BE2C (cell line): Measurements from ENCODE around the gene NRP1.

Experiments
- DNase-seq: peaks from one replicate; pipeline ENCODE4 v3.0.0-alpha.2; 2020
- H3K27me3 ChIP-seq: fragments of 250-450 bp; sonication (Bioruptor Pico); 2 replicates; pipeline ENCODE4 v1.5.1; 2020; ENCODE audit warnings: mild to moderate bottlenecking
- H3K36me3 ChIP-seq: fragments of 250-450 bp; sonication (Bioruptor Pico); 2 replicates; pipeline ENCODE4 v1.5.1; 2020; ENCODE audit warnings: mild to moderate bottlenecking
- H3K4me1 ChIP-seq: fragments of 250-450 bp; sonication (Bioruptor Pico); 2 replicates; pipeline ENCODE4 v1.5.1; 2020
- H3K4me3 ChIP-seq: 2 replicates; pipeline ENCODE4 v1.5.1; 2011; ENCODE audit warnings: low read depth, low read length
- H3K9me3 ChIP-seq: fragments of 250-450 bp; sonication (Bioruptor Pico); 2 replicates; pipeline ENCODE4 v1.5.1; 2020
- TF ChIP-seq, protein P1 (sequence below): IDR thresholded peaks from 2 replicates; pipeline ENCODE4 v1.5.1; 2012; ENCODE audit warnings: mild to moderate bottlenecking, low read depth, low read length

The NRP1 gene

GRCh38 chr10:33335801-33336581, 1.5 kb upstream of the NRP1 start:
- H3K27me3 ChIP-seq = no peaks in the 10 kb centered on the region
- H3K36me3 ChIP-seq = no peaks in the 10 kb centered on the region
- peak overlapping the region; percentile 90 for H3K4me3 ChIP-seq
- peak; percentile 50 for DNase-seq
- TF ChIP-seq, protein P1, sequence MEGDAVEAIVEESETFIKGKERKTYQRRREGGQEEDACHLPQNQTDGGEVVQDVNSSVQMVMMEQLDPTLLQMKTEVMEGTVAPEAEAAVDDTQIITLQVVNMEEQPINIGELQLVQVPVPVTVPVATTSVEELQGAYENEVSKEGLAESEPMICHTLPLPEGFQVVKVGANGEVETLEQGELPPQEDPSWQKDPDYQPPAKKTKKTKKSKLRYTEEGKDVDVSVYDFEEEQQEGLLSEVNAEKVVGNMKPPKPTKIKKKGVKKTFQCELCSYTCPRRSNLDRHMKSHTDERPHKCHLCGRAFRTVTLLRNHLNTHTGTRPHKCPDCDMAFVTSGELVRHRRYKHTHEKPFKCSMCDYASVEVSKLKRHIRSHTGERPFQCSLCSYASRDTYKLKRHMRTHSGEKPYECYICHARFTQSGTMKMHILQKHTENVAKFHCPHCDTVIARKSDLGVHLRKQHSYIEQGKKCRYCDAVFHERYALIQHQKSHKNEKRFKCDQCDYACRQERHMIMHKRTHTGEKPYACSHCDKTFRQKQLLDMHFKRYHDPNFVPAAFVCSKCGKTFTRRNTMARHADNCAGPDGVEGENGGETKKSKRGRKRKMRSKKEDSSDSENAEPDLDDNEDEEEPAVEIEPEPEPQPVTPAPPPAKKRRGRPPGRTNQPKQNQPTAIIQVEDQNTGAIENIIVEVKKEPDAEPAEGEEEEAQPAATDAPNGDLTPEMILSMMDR = no peak
- H3K4me1 ChIP-seq = no peaks in the 10 kb centered on the region
- H3K9me3 ChIP-seq = no peaks in the 10 kb centered on the region

- TF ChIP-seq, protein P1 = no peak
- Histone ChIP-seq H3K9me3 (no peaks in the 10 kb centered on the region), H3K4me3 (peak overlapping the region; percentile 90), H3K27me3 (no peaks in the 10 kb centered on the region), H3K36me3 (no peaks in the 10 kb centered on the region; the same call in 1 of the 2 replicates), H3K4me1 (no peaks in the 10 kb centered on the region)
- DNase-seq = no peak
Observed at GRCh38 chr10:33335551-33335800, 1.0 kb upstream of the NRP1 start.

DNA sequence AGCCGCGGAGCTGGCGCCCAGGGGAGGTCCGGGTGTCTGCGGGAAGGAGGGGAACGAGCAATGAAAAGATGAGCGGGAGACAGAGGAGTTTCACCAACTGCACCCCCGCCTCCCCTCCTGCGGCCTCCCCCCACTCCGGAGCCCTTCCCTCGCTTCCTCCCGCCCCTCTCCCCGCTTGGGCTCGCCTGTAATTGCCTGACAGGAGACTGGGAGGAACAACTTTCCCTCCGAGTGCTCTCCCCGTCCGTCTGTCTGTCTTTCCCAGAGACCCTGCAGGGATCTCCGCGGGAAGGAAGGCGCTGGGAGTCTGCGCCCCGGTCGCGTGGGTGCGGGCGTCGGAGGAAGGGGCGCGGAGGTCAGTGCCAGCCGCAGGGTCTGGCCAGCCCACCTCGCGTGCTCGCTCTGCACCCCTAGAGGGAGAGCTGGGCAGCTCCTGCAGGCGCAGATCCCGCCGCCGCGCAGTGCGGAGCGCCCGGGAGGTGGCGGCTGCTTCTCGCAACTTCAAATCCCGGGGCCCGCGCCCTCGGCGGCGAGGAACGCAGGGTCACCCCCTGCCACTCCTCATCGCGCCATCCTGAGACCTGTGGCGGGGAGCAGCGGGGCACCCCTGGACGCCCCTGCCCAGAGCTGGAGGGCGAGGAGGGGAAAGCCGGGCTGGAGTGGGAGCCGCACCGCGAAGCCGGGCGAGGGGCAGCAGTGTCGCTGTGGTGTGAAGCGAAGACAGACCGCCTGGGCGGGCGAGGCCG, 511 bp upstream of the NRP1 start:
- H3K27me3 ChIP-seq = no peaks in the 10 kb centered on the region
- TF ChIP-seq, protein P1 = peak; percentile 55
- peaks cover 4% of the 10 kb centered on the region for H3K36me3 ChIP-seq
- no peaks in the 10 kb centered on the region for H3K4me1 ChIP-seq
- DNase-seq = peak; percentile 86
- H3K4me3 ChIP-seq = peak overlapping the region; percentile 90
- H3K9me3 ChIP-seq = no peaks in the 10 kb centered on the region

- Histone ChIP-seq H3K4me1 (no peaks in the 10 kb centered on the region), H3K36me3 (peaks cover 19% of the 10 kb centered on the region), H3K27me3 (no peaks in the 10 kb centered on the region), H3K9me3 (no peaks in the 10 kb centered on the region), H3K4me3 (peak overlapping the region; percentile 90)
- DNase-seq = peak; percentile 18
- TF ChIP-seq, protein P1 = no peak
Observed at GRCh38 chr10:33333260-33334101, 986 bp downstream of the NRP1 start.

DNA sequence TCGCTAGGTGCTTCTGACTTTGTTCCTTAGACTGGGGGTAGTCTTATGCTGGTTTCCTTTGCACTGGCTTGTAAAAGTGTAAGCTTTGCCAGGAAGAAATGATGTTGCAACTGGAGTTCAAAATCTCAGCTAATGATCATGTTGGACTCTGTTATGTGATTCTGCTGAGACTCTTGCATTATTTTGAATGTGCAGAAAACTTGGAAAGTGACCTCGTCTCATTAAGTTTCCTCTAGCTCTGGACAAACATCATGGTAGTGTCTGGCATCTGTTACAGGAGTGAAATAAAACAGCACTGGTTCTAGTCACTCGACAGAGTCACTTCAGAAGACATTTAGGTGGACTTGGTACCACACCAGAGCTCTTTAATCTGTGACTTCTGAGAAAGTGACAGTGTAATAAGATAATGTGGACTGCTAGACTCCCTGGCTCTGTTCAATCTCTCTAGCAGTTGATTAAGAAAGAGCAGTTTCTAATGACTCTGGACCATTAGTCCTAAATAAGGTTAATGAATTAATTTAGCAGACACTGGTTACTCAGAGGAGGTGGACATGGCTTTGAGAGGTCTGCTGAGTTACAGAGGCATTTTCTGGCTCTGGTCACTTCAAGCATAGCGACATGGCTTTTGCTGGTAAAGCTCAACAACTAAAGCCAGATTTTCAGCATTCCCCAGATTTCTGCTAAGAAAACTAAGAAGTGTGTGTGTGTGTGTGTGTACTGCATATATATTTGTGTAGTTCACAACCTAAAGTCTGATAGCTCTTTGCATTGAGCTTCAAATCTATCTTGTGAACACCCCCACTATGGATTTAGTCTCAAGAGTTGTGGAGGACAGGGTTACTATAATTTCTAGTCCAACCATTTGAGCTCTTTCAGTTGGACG, 2.0 kb downstream of the NRP1 start:
- H3K4me1 ChIP-seq = no peaks in the 10 kb centered on the region
- DNase-seq = peak; percentile 32
- H3K4me3 ChIP-seq = peak overlapping the region; percentile 90
- H3K36me3 ChIP-seq = peaks cover 22% of the 10 kb centered on the region
- no peaks in the 10 kb centered on the region for H3K27me3 ChIP-seq
- TF ChIP-seq, protein P1 = no peak
- H3K9me3 ChIP-seq = no peaks in the 10 kb centered on the region
